ENCODE measurements around the gene ARIH2.
A peak's percentile ranks its signal among the peaks of the same experiment; 100 is the strongest.

The ARIH2 gene

GRCh38 chr3:48929358-48930035 lies 10.9 kb downstream of the ARIH2 start:
- DNase-seq: no peak

GRCh38 chr3:48930590-48930989 lies 11.9 kb downstream of the ARIH2 start:
- no peak for DNase-seq

GRCh38 chr3:48931944-48932580 lies 13.4 kb downstream of the ARIH2 start:
- DNase-seq: no peak

DNA sequence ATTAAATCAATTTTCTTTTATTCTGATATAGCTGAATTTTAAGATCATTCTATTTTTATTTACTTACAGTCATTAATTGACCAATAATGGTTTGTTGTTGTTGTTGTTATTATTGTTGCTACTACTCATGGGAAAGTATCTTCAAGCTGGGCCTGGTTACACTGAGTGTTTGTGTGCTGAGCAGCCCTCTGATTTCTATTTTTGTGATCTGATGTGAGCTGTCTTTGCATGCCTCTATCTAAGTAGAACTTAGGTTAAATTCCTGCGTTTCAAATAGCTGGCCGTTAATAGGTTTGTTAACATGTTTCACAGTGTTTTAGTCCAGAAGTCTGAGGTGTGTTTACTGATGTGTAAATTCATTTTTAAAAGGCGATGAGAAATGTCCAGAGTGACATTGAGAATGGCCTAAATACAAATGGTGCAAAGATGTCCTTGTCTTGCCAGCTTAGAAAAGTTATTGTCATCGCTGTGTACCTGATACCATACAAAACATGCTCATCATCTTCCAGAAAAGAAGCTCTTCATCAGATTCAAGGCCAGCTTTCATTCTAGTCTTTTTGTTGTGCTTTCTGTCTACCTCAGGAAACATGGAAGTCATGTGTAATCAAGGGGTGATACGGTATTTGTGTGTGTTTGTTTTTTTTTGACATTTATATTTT lies 15.8 kb downstream of the ARIH2 start:
- DNase-seq: no peak

DNA sequence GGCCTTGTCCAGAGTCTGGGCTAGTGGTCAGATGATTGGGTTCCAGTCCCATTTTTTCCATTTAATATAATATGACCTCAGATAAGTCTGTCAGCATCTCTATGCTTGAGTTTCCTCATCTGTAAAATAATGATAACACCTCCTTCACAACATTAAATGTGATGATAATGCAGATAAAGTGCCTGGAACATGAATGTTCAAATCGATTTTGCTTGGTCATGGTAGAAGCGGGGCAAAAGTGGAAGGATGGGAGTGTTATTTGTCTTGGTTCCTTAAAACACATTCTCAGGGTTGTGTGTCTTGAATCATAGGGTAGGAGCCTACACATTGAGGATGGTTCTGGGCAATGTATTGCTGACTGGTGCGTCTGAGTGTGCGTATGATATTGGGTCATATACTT lies 16.9 kb downstream of the ARIH2 start:
- no peak for DNase-seq

- DNase-seq: no peak
Observed at GRCh38 chr3:48938156-48938555, 19.5 kb downstream of the ARIH2 start.

- no peak for DNase-seq
Observed at GRCh38 chr3:48938689-48939088, 20.0 kb downstream of the ARIH2 start.

DNA sequence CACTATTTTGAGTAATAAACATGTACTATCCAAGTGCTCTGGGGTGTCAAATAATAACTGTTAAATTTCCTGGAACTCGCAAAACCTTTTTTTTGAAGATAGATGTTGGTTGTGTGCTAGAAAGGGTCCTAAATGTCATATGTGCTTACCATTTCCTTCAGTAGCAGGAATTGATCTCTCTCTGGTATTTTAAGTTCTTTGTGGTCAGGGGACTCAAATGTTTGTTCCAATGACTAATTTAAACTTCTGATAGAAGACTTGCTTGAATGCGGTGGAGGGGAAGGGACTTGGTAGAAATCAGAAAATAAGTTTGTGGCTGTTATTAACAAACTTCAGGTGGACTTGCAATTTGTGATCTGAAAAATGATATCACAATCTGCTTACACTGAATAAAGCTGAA lies 26.8 kb downstream of the ARIH2 start:
- DNase-seq: no peak

GRCh38 chr3:48945891-48946549 lies 27.4 kb downstream of the ARIH2 start:
- no peak for DNase-seq

GRCh38 chr3:48949376-48949717 lies 30.7 kb downstream of the ARIH2 start:
- no peak for DNase-seq

DNA sequence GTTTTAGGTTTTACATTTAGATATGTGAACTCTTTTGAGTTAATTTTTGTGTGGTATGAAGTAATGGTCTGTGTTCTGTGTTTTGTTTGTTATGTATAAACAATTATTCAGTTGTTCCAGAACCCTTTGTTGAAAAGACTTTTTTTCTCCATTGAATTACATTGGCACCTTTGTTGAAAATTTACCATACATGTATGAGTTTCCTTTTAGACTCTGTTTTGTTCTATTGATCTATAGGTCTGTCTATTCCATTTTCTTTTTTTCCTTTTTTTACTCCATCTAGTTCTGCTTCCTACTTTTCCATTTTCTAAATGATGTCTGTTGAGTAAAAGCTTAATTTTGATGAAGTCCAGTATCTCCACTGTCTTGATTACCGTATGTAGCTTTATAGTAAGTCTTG lies 31.4 kb downstream of the ARIH2 start:
- no peak for DNase-seq

GRCh38 chr3:48951764-48952163 lies 33.1 kb downstream of the ARIH2 start:
- no peak for DNase-seq

GRCh38 chr3:48952510-48953118 lies 34.0 kb downstream of the ARIH2 start:
- DNase-seq: peak; percentile 5

- no peak for DNase-seq
Observed at GRCh38 chr3:48957006-48957705, 38.5 kb downstream of the ARIH2 start.

- DNase-seq: no peak
Observed at GRCh38 chr3:48960841-48961413, 42.3 kb downstream of the ARIH2 start.

DNA sequence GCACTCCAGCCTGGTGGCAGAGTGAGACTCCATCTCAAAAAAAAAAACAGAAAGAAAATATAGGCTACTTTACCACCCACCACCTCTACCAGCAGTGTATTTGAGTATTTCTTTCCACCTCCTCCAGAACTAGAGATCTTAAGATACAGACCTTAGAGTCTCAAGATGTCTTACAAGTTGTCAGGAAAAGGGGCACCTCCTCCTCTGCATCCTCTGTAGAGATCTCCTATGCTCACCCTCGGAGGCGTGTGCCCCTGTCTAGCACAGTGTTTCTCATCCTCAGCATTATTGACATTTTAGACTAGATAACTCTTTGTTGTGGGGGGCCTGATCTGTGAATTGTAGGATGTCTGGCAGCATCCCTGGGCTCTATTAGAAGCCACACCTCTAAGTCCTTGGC lies 43.7 kb downstream of the ARIH2 start:
- no peak for DNase-seq

DNA sequence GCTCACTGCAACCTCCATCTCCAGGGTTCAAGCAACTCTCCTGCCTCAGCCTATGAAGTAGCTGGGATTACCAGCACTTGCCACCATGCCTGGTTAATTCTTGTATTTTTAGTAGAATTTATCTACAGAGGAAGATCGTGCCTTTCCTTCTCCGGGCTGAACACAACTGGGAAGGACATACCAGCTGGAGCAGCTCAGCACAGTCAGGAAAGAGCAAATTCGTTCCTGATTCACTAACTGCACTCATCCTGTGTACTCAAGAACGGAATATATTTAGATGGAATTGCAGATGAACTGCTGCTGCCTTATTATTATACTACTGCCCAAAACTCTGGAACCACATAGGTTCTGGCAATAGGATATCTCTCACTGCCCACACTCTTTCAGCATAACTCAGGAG lies 44.3 kb downstream of the ARIH2 start:
- DNase-seq: no peak

- DNase-seq: no peak
Observed at GRCh38 chr3:48963591-48963990, 44.9 kb downstream of the ARIH2 start.

GRCh38 chr3:48966367-48966766 lies 47.7 kb downstream of the ARIH2 start:
- no peak for DNase-seq

GRCh38 chr3:48966876-48967361 lies 48.3 kb downstream of the ARIH2 start:
- no peak for DNase-seq

GRCh38 chr3:48970586-48970985 lies 51.9 kb downstream of the ARIH2 start:
- no peak for DNase-seq
